Activated CD8-positive, alpha-beta T cell treated with anti-CD3 and anti-CD28 coated beads for 36 hours (primary cell): Measurements from ENCODE around the gene ARSG. TPM values are rescaled to one million over a fixed set of nuclear protein-coding genes. Genes with fewer than 3 reads are reported as not detected.

Experiments
- ATAC-seq: fragments of 200-7000 bp; cut with Tn5 transposase; one replicate; pipeline ENCODE4 v1.10.0; 2021; ENCODE audit warnings: mild to moderate bottlenecking, moderate library complexity
- CTCF ChIA-PET: fragments of 350-600 bp; sonication (Branson Sonifier 250); formaldehyde crosslinking; loops from one replicate; lab custom pipeline; 2021; ENCODE audit warnings: antibody characterized with exemption; lab: Charles Lee
- POLR2A ChIA-PET: fragments of 350-600 bp; sonication (Branson Sonifier 250); formaldehyde crosslinking; loops from one replicate; lab custom pipeline; 2021; ENCODE audit warnings: antibody characterized with exemption; lab: Charles Lee
- DNase-seq: peaks from one replicate; pipeline ENCODE4 v3.0.0-alpha.2; 2020
- H3K27ac Mint-ChIP-seq: one replicate; pipeline ENCODE4 v1.8.0; 2021; ENCODE audit warnings: mild to moderate bottlenecking, mixed read lengths
- H3K27me3 Mint-ChIP-seq: one replicate; pipeline ENCODE4 v1.8.0; 2021; ENCODE audit warnings: mixed read lengths
- H3K36me3 Mint-ChIP-seq: one replicate; pipeline ENCODE4 v1.8.0; 2021; ENCODE audit warnings: low read depth, mixed read lengths
- H3K4me1 Mint-ChIP-seq: one replicate; pipeline ENCODE4 v1.8.0; 2021; ENCODE audit warnings: low read depth, mixed read lengths
- H3K4me3 Mint-ChIP-seq: one replicate; pipeline ENCODE4 v1.8.0; 2021; ENCODE audit warnings: mild to moderate bottlenecking, moderate library complexity, mixed read lengths
- H3K9me3 Mint-ChIP-seq: one replicate; pipeline ENCODE4 v1.8.0; 2021; ENCODE audit warnings: mixed read lengths
- intact Hi-C: fragments of 100-400 bp; cut with micrococcal nuclease; formaldehyde crosslinking; loops from one replicate; pipeline ENCODE4 v1.10.0; 2022
- total RNA-seq, 2 experiments: library from RNA; stranded (reverse); gene quantifications; one replicate each; pipeline ENCODE4 v1.2.3, GENCODE V29; 2021
- TF ChIP-seq, protein P1 (sequence below): fragments of 200-600 bp; IDR thresholded peaks from one replicate; pipeline ENCODE4 v1.8.0; 2022; ENCODE audit warnings: antibody characterized with exemption, mild to moderate bottlenecking

Gene ARSG
- total RNA-seq, 2 experiments from 2014 or later: 7.2 to 8.4 TPM

DNA sequence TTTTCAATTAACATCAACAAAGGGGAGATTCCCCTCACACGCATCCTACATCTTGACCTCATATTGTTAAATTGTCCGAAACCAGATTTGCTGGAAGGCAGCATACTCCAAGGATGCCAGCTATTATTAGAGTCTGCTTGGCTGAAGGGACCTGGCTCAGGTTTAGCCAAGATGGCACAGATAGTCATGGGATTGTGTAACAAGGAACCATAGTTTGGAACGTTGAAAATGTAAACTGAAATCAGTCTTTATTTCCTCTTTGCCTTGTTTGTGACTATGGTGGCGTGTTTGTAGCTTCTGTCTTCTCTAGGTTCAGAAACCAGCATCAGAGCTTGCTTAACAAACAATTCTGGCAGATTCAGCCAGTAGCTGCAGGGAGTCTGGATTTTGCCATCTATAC, 5.9 kb downstream of the ARSG start:
- ATAC-seq: no peak
- Mint-ChIP-seq H3K9me3 (no peaks in the 10 kb centered on the region), H3K4me1 (peaks cover 45% of the 10 kb centered on the region), H3K4me3 (peak overlapping the region; percentile 49), H3K27me3 (no peaks in the 10 kb centered on the region), H3K27ac (peak overlapping the region; percentile 77), H3K36me3 (no peaks in the 10 kb centered on the region)
- intact Hi-C loops: loop anchor here (5.0 to 10.0 kb wide), 2 partner anchors 100 to 138 kb away; no protein-coding TSS in a partner anchor
- ChIA-PET CTCF (interaction anchor here (0.9 to 2.5 kb wide), 4 partner anchors 10 to 135 kb away, joined by 3 to 13 read pairs (median 4); no protein-coding TSS in a partner anchor), POLR2A (interaction anchor here (1.1 to 1.2 kb wide), 2 partner anchors 25 to 161 kb away, joined by 4 read pairs; no protein-coding TSS in a partner anchor)
- DNase-seq: no peak
- TF ChIP-seq, protein P1, sequence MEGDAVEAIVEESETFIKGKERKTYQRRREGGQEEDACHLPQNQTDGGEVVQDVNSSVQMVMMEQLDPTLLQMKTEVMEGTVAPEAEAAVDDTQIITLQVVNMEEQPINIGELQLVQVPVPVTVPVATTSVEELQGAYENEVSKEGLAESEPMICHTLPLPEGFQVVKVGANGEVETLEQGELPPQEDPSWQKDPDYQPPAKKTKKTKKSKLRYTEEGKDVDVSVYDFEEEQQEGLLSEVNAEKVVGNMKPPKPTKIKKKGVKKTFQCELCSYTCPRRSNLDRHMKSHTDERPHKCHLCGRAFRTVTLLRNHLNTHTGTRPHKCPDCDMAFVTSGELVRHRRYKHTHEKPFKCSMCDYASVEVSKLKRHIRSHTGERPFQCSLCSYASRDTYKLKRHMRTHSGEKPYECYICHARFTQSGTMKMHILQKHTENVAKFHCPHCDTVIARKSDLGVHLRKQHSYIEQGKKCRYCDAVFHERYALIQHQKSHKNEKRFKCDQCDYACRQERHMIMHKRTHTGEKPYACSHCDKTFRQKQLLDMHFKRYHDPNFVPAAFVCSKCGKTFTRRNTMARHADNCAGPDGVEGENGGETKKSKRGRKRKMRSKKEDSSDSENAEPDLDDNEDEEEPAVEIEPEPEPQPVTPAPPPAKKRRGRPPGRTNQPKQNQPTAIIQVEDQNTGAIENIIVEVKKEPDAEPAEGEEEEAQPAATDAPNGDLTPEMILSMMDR: no peak

DNA sequence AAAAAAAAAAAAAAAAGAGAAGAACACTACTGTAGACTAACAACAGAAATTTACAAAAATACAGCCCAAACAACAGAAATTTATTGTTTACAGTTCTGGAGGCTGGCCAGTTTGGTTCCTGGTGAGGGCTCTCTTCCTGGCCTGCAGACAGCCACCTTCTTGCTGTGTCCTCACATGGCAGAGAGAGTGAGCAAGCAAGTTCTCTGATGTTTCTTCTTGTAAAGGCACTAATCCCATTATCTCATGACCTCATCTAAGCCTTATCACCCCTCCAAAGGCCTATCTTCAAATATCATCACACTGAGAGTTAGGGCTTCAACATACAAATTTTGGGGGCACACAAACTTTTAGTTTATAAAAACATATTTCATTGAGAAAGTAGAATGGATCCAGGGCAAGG, 7.3 kb downstream of the ARSG start:
- intact Hi-C loops: loop anchor here (5.0 to 10.0 kb wide), 2 partner anchors 99 to 136 kb away; no protein-coding TSS in a partner anchor
- ChIA-PET CTCF (no interaction called here), POLR2A (no interaction called here)
- DNase-seq: no peak
- TF ChIP-seq, protein P1: no peak
- Mint-ChIP-seq H3K4me3 (no peak overlapping the region), H3K4me1 (peaks cover 38% of the 10 kb centered on the region), H3K27me3 (no peaks in the 10 kb centered on the region), H3K9me3 (no peaks in the 10 kb centered on the region), H3K36me3 (no peaks in the 10 kb centered on the region), H3K27ac (no peak overlapping the region)
- ATAC-seq: no peak

DNA sequence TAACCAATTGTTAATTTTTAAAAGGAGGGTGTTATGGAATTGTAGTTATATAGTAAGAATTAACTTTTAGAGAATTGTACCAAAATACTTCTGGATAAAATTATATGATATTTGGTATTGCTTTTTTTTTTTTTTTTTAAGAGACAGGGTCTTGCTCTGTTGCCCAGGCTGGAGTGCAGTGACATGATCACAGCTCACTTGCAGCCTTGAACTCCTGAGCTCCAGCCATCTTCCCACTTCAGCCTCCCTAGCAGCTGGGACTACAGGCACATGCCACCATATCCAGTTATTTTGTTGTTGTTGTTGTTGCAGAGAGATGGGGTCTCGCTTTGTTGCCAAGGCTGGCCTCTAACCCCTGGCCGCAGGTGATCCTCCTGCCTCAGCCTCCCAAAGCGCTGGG, 8.5 kb downstream of the ARSG start:
- intact Hi-C loops: loop anchor here (5.0 to 10.0 kb wide), 2 partner anchors 97 to 135 kb away; no protein-coding TSS in a partner anchor
- POLR2A ChIA-PET: interaction anchor here (0.6 to 1.2 kb wide), 2 partner anchors 10 to 166 kb away, joined by 3 read pairs; no protein-coding TSS in a partner anchor
- DNase-seq (no peak), ATAC-seq (no peak)
- Mint-ChIP-seq H3K27ac (no peak overlapping the region), H3K27me3 (no peaks in the 10 kb centered on the region), H3K36me3 (no peaks in the 10 kb centered on the region), H3K4me3 (no peak overlapping the region), H3K9me3 (no peaks in the 10 kb centered on the region), H3K4me1 (peaks cover 29% of the 10 kb centered on the region)
- TF ChIP-seq, protein P1: no peak
- CTCF ChIA-PET: no interaction called here

DNA sequence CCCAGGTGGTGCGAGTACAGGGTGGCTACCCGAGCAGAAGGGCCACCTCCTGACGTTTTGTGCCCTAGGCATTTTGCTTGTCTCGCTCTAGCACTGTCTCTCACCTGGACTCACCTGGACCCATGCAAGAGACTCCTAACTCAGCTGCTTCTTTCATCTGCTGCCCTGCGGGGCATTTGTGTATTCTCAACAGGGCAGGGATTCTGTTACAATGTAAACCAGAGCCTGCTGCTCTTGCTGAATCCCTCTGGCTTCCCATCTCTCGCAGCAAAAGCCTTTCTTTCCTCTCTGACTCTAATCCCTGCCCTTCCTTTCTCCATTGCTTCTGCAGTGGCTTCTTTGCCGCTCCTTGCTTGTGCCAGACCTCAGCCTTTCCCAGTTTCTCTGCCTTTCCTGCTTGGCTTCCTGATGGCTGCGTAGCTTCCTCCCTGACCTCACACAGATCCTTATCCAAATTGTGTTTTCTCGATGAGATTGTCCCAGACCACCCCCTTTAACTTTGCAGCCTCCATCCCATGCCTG, 10.2 kb downstream of the ARSG start:
- intact Hi-C loops: no loop called here
- DNase-seq (no peak), ATAC-seq (no peak)
- H3K27me3 Mint-ChIP-seq: no peaks in the 10 kb centered on the region
- CTCF ChIA-PET: no interaction called here
- TF ChIP-seq, protein P1: no peak
- peaks cover 16% of the 10 kb centered on the region for H3K4me1 Mint-ChIP-seq
- H3K9me3 Mint-ChIP-seq: no peaks in the 10 kb centered on the region
- POLR2A ChIA-PET: no interaction called here
- H3K36me3 Mint-ChIP-seq: no peaks in the 10 kb centered on the region
- H3K4me3 Mint-ChIP-seq: no peak overlapping the region
- H3K27ac Mint-ChIP-seq: no peak overlapping the region

DNA sequence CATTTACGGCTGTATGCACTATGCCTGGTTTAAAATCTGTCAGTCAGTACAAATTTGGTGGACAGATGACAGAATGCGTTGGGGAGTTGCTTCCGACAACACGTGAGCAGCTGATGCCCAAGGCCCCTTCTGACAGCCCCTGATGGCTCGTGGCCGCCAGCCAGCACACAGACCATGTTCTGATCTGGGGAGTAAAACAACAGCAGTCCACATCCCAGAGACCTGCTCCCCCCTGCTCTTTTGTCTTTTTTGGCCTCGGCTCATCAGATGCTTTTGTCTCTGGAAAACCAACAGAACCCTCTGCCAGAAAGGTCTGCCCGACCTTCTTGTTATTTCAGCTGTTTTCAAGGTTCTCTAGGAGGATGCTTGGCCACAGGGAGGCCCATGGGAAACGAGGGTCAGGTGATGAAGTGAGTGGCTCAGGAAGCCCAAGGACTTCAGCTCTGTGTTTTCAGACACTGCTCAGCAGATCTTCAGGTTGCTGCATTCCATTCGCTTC, 10.8 kb downstream of the ARSG start:
- H3K4me1 Mint-ChIP-seq: peaks cover 12% of the 10 kb centered on the region

More for the DNA sequence above, 10.8 kb downstream of the ARSG start:
- CTCF ChIA-PET: no interaction called here
- ATAC-seq: no peak
- no peak for DNase-seq
- POLR2A ChIA-PET: no interaction called here
- no peaks in the 10 kb centered on the region for H3K27me3 Mint-ChIP-seq
- TF ChIP-seq, protein P1: no peak
- H3K9me3 Mint-ChIP-seq: no peaks in the 10 kb centered on the region
- no peak overlapping the region for H3K27ac Mint-ChIP-seq
- H3K36me3 Mint-ChIP-seq: no peaks in the 10 kb centered on the region
- intact Hi-C loops: no loop called here
- no peak overlapping the region for H3K4me3 Mint-ChIP-seq
